Erythroblast (primary cell): ENCODE results near the gene ABITRAM.
"Not testable (repeated sequence)": the region's sequence is repeated elsewhere in the genome, so short reads cannot be mapped to it uniquely, and the experiment has no call there.

Experiments used
- DNase-seq, 2 experiments: peaks; one replicate each; lab custom pipeline; 2025; lab: John Stamatoyannopoulos, UW
- GATA1 ChIP-seq: IDR thresholded peaks from 2 replicates; pipeline ENCODE4 v1.6.1; 2011; ENCODE audit warnings: low read depth, mild to moderate bottlenecking, control low read depth, low read length, moderate library complexity
- POLR2A ChIP-seq: IDR thresholded peaks from 2 replicates; pipeline ENCODE4 v1.6.1; 2011; ENCODE audit warnings: mild to moderate bottlenecking, low read length

ABITRAM gene

GRCh38 chr9:108951578-108951977, 17.4 kb downstream of the ABITRAM start:
- TF ChIP-seq GATA1 (no peak), POLR2A (no peak)
- DNase-seq: no peak

GRCh38 chr9:108953983-108954574, 19.9 kb downstream of the ABITRAM start:
- peak; percentile 50 to 71 for DNase-seq
- TF ChIP-seq GATA1 (no peak), POLR2A (no peak)

GRCh38 chr9:108956022-108956630, 21.9 kb downstream of the ABITRAM start:
- TF ChIP-seq GATA1 (no peak), POLR2A (no peak)
- no peak for DNase-seq

- TF ChIP-seq GATA1 (no peak), POLR2A (no peak)
- no peak for DNase-seq
Measured at GRCh38 chr9:108956631-108957026, 22.4 kb downstream of the ABITRAM start.

- DNase-seq: no peak
- TF ChIP-seq GATA1: no peak
- no peak for TF ChIP-seq POLR2A
Measured at GRCh38 chr9:108960331-108960730, 26.1 kb downstream of the ABITRAM start.

- TF ChIP-seq GATA1 (no peak), POLR2A (no peak)
- DNase-seq: no peak
Measured at GRCh38 chr9:108961151-108961550, 27.0 kb downstream of the ABITRAM start.

- peak; percentile 61 to 72 for DNase-seq
- TF ChIP-seq GATA1 (no peak), POLR2A (no peak)
Measured at GRCh38 chr9:108963459-108964143, 29.4 kb downstream of the ABITRAM start.

- TF ChIP-seq POLR2A: no peak
- TF ChIP-seq GATA1: no peak
Measured at GRCh38 chr9:108967916-108968315, 33.7 kb downstream of the ABITRAM start.

GRCh38 chr9:108971392-108971791, 37.2 kb downstream of the ABITRAM start:
- not testable (repeated sequence) for DNase-seq

More at GRCh38 chr9:108967916-108968315, 33.7 kb downstream of the ABITRAM start:
- DNase-seq: no peak

GRCh38 chr9:108972186-108972585, 38.0 kb downstream of the ABITRAM start:
- no peak for TF ChIP-seq POLR2A
- TF ChIP-seq GATA1: no peak
- no peak for DNase-seq

- TF ChIP-seq POLR2A (no peak), GATA1 (no peak)
Measured at GRCh38 chr9:108972626-108973209, 38.5 kb downstream of the ABITRAM start.

GRCh38 chr9:108973895-108974294, 39.7 kb downstream of the ABITRAM start:
- no peak for DNase-seq
- TF ChIP-seq POLR2A: no peak
- TF ChIP-seq GATA1: no peak

More at GRCh38 chr9:108972626-108973209, 38.5 kb downstream of the ABITRAM start:
- DNase-seq: no peak

- TF ChIP-seq POLR2A: no peak
- no peak for TF ChIP-seq GATA1
- DNase-seq: no peak
Measured at GRCh38 chr9:108978205-108978604, 44.0 kb downstream of the ABITRAM start.

GRCh38 chr9:108980893-108981292, 46.7 kb downstream of the ABITRAM start:
- TF ChIP-seq POLR2A: no peak
- TF ChIP-seq GATA1: no peak
- DNase-seq: no peak
